GM20000 (cell line): ENCODE data around the gene CHRNB2.

Experiments
- DNase-seq: peaks from one replicate; pipeline ENCODE4 v3.0.0; 2012; ENCODE audit warnings: low spot score
- TF ChIP-seq, protein P1 (sequence below): IDR thresholded peaks from 2 replicates; pipeline ENCODE4 v1.5.1; 2012; ENCODE audit warnings: mild to moderate bottlenecking, control low read depth; ENCODE audit errors: extremely low read depth, missing control alignments

CHRNB2 gene

GRCh38 chr1:154575147-154575927, 7.8 kb downstream of the CHRNB2 start:
- no peak for DNase-seq
- TF ChIP-seq, protein P1, sequence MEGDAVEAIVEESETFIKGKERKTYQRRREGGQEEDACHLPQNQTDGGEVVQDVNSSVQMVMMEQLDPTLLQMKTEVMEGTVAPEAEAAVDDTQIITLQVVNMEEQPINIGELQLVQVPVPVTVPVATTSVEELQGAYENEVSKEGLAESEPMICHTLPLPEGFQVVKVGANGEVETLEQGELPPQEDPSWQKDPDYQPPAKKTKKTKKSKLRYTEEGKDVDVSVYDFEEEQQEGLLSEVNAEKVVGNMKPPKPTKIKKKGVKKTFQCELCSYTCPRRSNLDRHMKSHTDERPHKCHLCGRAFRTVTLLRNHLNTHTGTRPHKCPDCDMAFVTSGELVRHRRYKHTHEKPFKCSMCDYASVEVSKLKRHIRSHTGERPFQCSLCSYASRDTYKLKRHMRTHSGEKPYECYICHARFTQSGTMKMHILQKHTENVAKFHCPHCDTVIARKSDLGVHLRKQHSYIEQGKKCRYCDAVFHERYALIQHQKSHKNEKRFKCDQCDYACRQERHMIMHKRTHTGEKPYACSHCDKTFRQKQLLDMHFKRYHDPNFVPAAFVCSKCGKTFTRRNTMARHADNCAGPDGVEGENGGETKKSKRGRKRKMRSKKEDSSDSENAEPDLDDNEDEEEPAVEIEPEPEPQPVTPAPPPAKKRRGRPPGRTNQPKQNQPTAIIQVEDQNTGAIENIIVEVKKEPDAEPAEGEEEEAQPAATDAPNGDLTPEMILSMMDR, result no peak

DNA sequence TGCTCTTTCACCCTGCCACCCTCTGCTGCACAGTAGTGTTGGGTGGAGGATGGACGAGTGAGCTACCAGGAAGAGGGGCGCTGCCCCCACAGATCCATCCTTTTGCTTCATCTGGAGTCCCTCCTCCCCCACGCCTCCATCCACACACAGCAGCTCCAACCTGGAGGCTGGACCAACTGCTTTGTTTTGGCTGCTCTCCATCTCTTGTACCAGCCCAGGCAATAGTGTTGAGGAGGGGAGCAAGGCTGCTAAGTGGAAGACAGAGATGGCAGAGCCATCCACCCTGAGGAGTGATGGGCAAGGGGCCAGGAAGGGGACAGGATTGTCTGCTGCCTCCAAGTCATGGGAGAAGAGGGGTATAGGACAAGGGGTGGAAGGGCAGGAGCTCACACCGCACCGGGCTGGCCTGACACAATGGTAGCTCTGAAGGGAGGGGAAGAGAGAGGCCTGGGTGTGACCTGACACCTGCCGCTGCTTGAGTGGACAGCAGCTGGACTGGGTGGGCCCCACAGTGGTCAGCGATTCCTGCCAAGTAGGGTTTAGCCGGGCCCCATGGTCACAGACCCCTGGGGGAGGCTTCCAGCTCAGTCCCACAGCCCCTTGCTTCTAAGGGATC, 8.5 kb downstream of the CHRNB2 start:
- TF ChIP-seq, protein P1, result no peak
- DNase-seq, result no peak

DNA sequence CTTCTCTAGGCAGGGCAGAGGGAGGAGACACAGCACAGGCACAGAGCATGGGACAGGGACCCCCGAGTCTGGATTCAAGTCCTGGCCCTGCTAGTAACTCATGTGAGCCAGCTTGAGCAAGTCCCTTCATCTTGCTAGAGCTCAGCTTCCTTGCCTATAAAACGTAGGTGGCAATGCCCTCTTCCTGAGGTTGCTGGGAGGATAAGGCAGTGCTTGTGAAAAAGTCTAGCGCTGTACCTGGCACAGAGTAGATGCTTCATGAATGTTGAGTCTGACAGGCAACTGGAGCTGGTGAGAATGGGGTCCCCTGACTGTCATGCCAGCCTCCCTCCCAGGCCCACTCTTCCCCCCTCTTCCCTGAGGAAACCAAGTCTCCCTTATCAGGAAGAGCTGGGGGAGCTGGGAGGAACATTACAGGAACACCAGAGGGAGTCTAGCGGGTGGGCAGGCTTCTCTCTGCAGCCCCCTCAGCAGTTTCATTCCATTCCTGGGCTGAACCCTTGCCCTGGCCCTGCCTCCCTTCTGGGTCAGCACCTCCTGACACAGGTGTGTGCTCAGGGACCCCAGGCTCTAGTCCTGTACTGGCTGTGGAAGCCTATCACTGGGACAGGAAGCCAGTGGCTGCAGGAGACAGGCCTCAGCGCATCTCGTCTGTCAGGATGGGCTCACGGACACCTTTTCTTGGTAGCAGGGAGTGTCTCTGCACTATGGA, 9.9 kb downstream of the CHRNB2 start:
- no peak for DNase-seq
- TF ChIP-seq, protein P1, result no peak

DNA sequence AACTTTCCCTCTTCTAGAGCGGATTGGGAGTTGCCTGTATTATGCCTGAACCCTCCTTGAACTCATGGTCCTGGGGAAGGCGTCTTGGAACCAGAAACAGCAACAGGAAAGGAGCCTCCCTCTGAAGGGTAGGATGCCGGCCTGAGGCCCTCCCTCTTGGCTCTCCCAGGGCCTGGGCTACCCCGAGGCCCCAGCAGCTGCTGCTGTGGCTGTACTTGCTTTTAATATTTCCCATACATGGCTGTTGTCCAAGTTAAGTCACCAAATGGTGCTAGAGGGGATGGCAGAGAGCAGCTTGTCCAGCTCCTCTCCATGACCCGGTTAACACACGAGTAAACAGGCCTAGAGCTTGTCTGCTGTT, 10.5 kb downstream of the CHRNB2 start:
- no peak for DNase-seq
- TF ChIP-seq, protein P1, result no peak

DNA sequence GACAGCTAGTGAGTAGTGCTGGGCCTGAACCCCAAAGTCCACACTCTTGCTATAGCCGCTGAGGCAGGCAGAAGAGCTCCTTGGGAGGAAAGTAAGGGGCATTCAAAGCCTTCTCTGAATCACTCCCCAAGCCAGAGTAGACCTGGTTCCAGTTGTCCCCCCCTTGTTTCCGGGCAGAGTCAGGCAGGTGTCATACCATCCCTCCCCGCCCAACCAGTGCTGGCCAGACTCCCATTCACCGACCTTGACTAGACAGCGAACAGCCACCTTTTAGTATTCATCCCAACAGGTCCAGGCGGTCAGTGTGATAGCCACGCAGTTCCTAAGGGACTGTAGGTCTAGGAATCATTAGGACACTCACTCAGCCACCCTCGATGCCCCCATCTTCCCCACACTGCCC, 11.8 kb downstream of the CHRNB2 start:
- no peak for DNase-seq
- TF ChIP-seq, protein P1, result no peak

- TF ChIP-seq, protein P1, result no peak
- no peak for DNase-seq
These were observed 14.2 kb downstream of the CHRNB2 start for GRCh38 chr1:154581766-154582165.

- no peak for DNase-seq
These were observed 15.3 kb downstream of the CHRNB2 start for GRCh38 chr1:154582885-154583284.

More at GRCh38 chr1:154582885-154583284, 15.3 kb downstream of the CHRNB2 start:
- TF ChIP-seq, protein P1, result no peak
